ENCODE measurements around the gene HDDC2.

DNA sequence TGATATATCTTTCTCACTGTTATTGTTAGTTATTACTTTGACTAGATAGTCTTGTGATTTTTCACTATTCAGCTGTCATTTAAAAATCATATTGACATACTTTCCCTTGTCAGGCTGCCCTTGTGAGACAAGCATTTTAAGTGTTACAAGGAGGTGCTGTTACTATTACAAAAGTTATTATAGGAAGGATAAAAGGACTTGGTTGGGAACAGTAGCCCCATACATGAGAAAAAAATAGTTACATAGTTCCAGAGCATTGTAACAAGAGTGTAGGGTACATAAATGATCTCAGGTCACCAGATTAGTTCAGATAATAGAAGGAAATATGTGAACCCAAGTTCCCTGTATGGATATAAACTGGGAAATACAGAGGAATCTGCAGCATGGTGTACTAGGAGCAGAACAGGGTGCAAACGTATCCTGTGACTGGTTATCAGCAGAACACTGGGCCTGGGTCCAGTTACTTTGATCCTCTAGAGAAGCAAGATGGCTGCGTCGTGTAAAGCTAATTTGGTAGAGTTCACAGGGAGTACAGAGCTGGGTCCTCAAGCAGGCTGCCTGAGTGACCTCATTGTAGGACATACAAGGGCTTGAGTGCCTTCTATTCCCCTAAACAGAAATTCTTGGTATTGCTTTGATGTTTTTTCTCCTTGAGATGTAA is 38.5 kb upstream of the HDDC2 start:
- TF ChIP-seq, protein P1, sequence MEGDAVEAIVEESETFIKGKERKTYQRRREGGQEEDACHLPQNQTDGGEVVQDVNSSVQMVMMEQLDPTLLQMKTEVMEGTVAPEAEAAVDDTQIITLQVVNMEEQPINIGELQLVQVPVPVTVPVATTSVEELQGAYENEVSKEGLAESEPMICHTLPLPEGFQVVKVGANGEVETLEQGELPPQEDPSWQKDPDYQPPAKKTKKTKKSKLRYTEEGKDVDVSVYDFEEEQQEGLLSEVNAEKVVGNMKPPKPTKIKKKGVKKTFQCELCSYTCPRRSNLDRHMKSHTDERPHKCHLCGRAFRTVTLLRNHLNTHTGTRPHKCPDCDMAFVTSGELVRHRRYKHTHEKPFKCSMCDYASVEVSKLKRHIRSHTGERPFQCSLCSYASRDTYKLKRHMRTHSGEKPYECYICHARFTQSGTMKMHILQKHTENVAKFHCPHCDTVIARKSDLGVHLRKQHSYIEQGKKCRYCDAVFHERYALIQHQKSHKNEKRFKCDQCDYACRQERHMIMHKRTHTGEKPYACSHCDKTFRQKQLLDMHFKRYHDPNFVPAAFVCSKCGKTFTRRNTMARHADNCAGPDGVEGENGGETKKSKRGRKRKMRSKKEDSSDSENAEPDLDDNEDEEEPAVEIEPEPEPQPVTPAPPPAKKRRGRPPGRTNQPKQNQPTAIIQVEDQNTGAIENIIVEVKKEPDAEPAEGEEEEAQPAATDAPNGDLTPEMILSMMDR (conservative IDR thresholded peaks at IDR 0.05; ENCODE audit: low read depth, low read length): no peak
- TF ChIP-seq EZH2 (IDR thresholded peaks at IDR 0.05; ENCODE audit: low read length, unreplicated experiment): no peak
